CD4-positive, alpha-beta T cell treated with Interleukin-17A for 1 hour (primary cell): Measurements from ENCODE around the gene TTC17.
"Not testable (repeated sequence)": the region's sequence is repeated elsewhere in the genome, so short reads cannot be mapped to it uniquely, and the experiment has no call there.

Source experiments
- DNase-seq: peaks from one replicate; pipeline ENCODE4 v3.0.0-alpha.2; 2020

The TTC17 gene

DNA sequence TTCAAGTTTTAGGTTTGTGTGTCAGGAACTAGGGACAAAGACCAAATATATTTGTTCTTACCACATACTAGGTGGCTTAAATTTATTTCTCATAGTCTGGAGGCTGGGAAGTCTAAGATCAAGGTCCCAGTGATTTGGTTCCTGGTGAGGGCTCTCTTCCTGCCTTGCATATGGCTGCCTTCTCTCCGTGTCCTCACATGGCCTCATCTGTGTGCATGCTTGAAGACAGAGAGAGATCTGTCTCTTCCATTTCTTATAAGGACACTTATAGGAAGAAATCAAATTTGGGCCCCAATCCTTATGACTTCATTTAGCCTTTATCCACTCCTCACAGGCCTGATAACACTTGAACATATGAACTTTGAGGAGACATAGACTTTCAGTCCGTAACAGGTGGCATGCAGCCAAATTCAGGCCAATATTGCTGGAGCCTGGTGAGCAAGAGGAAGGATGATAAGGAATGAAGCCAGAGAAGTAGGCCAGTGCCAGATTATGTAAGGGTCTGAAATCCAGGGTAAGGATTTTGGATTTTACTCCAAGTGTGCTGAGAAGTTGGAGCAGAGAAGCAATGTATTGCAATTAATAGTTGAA, 35.1 kb downstream of the TTC17 start:
- DNase-seq: no peak

- DNase-seq: no peak
Measured at GRCh38 chr11:43396617-43397016, 37.9 kb downstream of the TTC17 start.

- no peak for DNase-seq
Measured at GRCh38 chr11:43397251-43397650, 38.5 kb downstream of the TTC17 start.

GRCh38 chr11:43399983-43400630, 41.4 kb downstream of the TTC17 start:
- no peak for DNase-seq

DNA sequence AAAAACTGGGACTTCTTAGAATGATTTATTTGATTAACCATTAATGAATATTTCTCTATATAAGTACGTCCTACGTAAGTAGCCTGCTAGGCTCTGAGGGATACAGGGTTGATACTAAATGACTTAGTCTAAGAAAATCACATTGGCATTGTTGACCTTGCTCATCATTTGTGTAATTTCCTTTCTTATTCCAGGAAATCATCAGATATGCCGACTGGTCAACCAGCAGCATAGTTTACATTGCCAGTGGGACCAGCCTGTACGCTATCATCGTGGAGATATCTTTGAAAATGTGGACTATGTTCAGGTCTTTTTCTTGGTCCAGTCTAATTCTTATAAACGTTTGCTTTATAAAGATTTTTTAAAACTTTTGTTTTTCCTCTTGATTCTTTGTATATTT, 42.5 kb downstream of the TTC17 start:
- DNase-seq: no peak

DNA sequence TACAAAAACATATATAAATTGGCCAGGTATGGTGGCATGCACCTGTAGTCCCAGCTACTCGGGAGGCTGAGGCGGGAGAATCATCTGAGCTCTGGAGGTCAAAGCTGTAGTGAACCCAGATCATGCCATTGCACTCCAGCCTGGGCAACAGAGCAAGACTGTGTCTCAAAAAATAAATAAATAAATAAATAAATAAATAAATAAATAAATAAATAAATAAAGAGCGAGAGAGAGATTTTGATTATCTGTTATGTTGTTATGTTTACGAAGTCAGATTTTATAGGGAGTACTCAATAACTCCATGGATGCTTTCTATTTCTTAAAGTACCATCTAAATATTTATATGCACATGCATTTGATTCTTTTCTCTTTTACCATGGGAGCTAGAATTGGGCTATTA, 43.1 kb downstream of the TTC17 start:
- DNase-seq: not testable (repeated sequence)

- no peak for DNase-seq
Measured at GRCh38 chr11:43403357-43404231, 44.9 kb downstream of the TTC17 start.

DNA sequence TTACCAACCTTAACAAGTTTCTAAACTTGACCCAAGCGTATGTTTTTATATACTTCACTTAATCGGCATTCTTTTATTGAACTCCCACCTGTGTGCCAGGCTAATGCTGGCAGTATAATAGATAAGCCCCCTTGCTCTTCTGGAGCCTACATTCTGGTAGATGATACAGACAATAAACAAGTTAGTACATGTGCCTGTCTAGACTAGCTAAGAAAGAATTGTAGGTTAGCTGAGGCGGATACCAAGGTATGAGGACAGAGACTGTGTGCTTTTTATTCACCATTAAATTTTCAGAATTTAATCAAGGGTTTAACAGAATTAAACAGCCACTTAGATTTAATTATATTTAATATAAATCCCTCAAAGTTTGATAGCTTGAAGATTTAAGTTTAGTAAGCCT, 45.7 kb downstream of the TTC17 start:
- no peak for DNase-seq

DNA sequence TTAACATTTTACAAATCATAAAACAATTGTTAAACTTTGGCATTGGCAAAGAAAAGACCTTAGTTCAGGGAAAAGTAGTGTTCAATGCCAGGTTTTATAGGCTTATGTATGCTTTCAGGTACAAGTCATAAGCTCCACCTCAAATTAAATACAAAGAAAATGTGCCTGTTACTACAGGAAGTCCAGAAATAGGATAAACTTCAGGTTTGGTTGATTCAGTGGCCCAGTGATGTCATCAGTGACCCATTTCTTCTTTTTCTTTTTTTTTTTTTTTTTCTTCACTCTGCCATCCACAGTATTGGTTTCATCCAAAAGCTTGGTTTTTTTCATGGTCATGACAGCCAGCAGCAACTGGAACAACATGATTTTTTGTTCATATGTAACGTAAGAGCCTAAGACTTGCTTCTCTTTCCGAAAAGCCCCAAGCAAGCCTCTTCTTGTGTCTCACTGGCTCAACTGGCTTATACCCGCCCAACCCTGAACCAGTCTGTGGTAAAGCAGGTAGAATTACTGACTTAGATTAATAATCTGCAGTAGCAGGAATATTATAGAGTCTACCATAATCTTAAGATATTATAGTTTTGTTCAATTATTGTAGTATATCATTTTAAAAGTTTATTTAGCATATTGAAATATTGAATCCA, 46.2 kb downstream of the TTC17 start:
- DNase-seq: no peak

DNA sequence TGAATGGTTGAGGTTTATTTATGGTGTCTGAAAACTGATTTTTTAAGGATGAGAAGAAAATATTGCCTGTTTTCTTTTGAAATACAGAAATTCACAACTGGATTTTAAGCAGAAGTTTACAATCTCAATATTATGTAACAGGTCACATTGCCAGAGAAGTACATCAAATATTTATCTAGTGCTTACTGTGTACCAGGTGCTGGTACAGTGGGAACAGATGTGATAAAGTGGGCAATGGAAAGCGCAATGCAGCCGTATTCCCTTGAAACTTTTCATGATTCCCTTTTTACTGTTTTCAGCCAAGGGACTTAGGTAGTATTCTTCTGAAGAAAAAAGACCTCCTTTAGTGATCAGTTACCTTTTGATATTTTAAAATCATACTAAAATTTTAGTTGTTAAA, 49.6 kb downstream of the TTC17 start:
- no peak for DNase-seq

- DNase-seq: no peak
Measured at GRCh38 chr11:43410394-43410793, 51.7 kb downstream of the TTC17 start.

GRCh38 chr11:43418197-43418596, 59.5 kb downstream of the TTC17 start:
- no peak for DNase-seq

- peak; percentile 31 for DNase-seq
Measured at GRCh38 chr11:43419460-43419859, 60.7 kb downstream of the TTC17 start.

DNA sequence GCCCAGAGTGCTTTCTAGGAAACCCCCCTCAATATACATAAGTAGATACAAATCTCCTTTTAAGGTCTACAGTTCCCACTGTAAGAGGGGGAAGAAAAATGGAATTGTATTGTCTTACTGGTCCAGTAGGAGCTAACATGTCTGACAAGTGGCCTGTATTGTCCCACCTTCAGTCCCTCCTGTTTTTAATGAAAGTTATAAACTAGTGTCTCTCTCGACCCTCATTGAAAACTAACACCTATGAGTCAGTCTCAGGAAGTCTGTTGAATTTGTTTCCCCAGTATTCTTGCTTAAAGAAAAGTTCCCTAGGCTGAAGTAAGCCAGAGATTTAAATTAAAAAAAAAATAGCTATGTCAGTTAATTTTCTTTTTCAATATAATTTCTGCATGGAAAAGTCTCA, 69.3 kb downstream of the TTC17 start:
- DNase-seq: no peak

- not testable (repeated sequence) for DNase-seq
Measured at GRCh38 chr11:43430916-43431315, 72.2 kb downstream of the TTC17 start.

- no peak for DNase-seq
Measured at GRCh38 chr11:43434893-43435292, 76.2 kb downstream of the TTC17 start.

GRCh38 chr11:43440486-43440885, 81.8 kb downstream of the TTC17 start:
- DNase-seq: no peak

GRCh38 chr11:43443811-43444210, 85.1 kb downstream of the TTC17 start:
- no peak for DNase-seq

DNA sequence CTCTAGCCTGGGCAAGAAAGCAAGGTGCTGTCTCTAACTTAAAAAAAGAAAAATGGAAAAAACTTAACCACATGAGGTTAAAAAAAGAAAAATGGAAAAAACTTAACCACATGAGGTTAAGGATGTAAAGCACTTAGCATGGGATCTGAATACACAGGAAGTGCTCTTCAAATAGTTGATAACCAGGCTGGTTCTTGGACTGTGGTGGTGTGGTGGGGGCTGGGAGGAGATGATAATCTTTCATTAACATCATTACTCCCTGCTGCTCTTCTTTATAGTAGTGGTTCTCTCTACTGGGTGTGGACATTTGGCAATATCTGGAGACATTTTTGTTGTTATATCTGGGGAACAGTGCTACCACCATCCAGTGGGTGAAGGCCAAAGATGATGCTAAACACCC, 88.4 kb downstream of the TTC17 start:
- no peak for DNase-seq

GRCh38 chr11:43458486-43458885, 99.8 kb downstream of the TTC17 start:
- no peak for DNase-seq

- DNase-seq: no peak
Measured at GRCh38 chr11:43459246-43459645, 100.5 kb downstream of the TTC17 start.

DNA sequence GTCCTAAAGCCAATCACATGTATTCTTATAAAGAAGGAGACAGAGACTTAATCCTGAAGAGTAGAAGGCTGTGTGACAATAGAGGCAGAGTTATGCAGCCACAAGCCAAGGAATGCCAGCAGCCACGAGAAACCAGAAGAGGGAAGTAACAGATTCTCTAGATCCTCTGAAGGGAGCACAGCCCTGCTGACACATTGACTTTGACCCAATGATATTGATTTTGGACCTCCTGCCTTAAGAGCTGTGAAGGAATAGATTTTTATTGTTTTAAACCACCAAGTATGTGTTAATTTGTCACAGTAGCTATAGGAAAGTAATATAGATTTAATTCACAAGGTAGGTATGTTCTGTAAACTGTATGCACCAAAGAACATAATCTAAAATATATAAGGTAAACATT, 103.6 kb downstream of the TTC17 start:
- DNase-seq: no peak

- DNase-seq: no peak
Measured at GRCh38 chr11:43467958-43468357, 109.2 kb downstream of the TTC17 start.

- DNase-seq: not testable (repeated sequence)
Measured at GRCh38 chr11:43477491-43477890, 118.8 kb downstream of the TTC17 start.
